K562 (cell line): ENCODE data around the gene SLC35G3.
"Not testable (repeated sequence)": the region's sequence is repeated elsewhere in the genome, so short reads cannot be mapped to it uniquely, and the experiment has no call there.

Source experiments
- EGR1 ChIP-seq: fragments of 450-650 bp; conservative IDR thresholded peaks from 2 replicates; pipeline ENCODE4 v1.6.1; 2017; ENCODE audit warnings: mild to moderate bottlenecking
- HDAC3 ChIP-seq: fragments of 450-650 bp; IDR thresholded peaks from 2 replicates; pipeline ENCODE4 v1.6.1; 2018; ENCODE audit warnings: borderline replicate concordance, mild to moderate bottlenecking, moderate library complexity; ENCODE audit not compliant: partially characterized antibody
- MAFG ChIP-seq: fragments of 450-650 bp; conservative IDR thresholded peaks from 2 replicates; pipeline ENCODE4 v1.6.1; 2016; ENCODE audit warnings: missing genetic modification characterization, missing compliant biosample characterization
- NFE2 ChIP-seq: IDR thresholded peaks from 2 replicates; pipeline ENCODE4 v1.6.1; 2014; ENCODE audit warnings: antibody characterized with exemption, low read depth
- POLR2A ChIP-seq: fragments of 450-650 bp; conservative IDR thresholded peaks from 2 replicates; pipeline ENCODE4 v1.6.1; 2016
- SPI1 ChIP-seq: IDR thresholded peaks from 2 replicates; pipeline ENCODE4 v1.6.1; 2011; ENCODE audit warnings: low read depth, low read length, control low read depth, borderline replicate concordance
- ZNF232 ChIP-seq: sonication (generic); formaldehyde crosslinking; IDR thresholded peaks from 2 replicates; pipeline ENCODE4 v1.8.0; 2022; ENCODE audit warnings: mild to moderate bottlenecking, missing genetic modification reagents
- TF ChIP-seq, protein P1 (sequence below): sonication (generic); formaldehyde crosslinking; IDR thresholded peaks from 2 replicates; pipeline ENCODE4 v1.8.1; 2023; ENCODE audit warnings: mild to moderate bottlenecking, missing genetic modification reagents
- TF ChIP-seq, protein P2 (sequence below), 3 experiments: IDR thresholded peaks in 2 of 3; conservative IDR thresholded peaks in 1 of 3; 2 replicates each; pipeline ENCODE4 v1.5.1; 2011 to 2012; ENCODE audit warnings: low read length in 3 of 3, mild to moderate bottlenecking in 3 of 3, control low read depth in 2 of 3, improper control_type of control experiment in 1 of 3, inconsistent platforms in 1 of 3, low read depth in 1 of 3, mixed read lengths in 1 of 3, moderate library complexity in 1 of 3; ENCODE audit not compliant: insufficient read depth in 2 of 3
- TF ChIP-seq, protein P3 (sequence below): fragments of 450-650 bp; formaldehyde crosslinking; conservative IDR thresholded peaks from 2 replicates; pipeline ENCODE4 v1.4.0; 2022; ENCODE audit warnings: mild to moderate bottlenecking, missing genetic modification characterization

DNA sequence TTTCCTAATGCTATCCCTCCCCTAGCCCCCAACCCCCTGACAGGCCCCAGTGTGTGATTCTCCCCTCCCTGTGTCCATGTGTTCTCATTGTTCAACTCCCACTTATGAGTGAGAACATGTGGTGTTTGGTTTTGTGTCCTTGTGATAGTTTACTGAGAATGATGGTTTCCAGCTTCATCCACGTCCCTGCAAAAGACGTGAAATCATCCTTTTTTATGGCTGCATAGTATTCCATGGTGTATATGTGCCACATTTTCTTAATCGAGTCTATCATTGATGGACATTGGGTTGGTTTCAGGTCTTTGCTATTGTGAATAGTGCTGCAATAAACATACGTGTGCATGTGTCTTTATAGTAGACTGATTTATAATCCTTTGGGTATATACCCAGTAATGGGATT lies 40.1 kb upstream of the SLC35G3 start:
- TF ChIP-seq POLR2A; HDAC3; SPI1; NFE2; EGR1; MAFG (tag); ZNF232: not testable (repeated sequence)
- TF ChIP-seq, protein P1, sequence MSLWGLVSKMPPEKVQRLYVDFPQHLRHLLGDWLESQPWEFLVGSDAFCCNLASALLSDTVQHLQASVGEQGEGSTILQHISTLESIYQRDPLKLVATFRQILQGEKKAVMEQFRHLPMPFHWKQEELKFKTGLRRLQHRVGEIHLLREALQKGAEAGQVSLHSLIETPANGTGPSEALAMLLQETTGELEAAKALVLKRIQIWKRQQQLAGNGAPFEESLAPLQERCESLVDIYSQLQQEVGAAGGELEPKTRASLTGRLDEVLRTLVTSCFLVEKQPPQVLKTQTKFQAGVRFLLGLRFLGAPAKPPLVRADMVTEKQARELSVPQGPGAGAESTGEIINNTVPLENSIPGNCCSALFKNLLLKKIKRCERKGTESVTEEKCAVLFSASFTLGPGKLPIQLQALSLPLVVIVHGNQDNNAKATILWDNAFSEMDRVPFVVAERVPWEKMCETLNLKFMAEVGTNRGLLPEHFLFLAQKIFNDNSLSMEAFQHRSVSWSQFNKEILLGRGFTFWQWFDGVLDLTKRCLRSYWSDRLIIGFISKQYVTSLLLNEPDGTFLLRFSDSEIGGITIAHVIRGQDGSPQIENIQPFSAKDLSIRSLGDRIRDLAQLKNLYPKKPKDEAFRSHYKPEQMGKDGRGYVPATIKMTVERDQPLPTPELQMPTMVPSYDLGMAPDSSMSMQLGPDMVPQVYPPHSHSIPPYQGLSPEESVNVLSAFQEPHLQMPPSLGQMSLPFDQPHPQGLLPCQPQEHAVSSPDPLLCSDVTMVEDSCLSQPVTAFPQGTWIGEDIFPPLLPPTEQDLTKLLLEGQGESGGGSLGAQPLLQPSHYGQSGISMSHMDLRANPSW (CRISPR knock-in tag), result not testable (repeated sequence)
- TF ChIP-seq, protein P2, sequence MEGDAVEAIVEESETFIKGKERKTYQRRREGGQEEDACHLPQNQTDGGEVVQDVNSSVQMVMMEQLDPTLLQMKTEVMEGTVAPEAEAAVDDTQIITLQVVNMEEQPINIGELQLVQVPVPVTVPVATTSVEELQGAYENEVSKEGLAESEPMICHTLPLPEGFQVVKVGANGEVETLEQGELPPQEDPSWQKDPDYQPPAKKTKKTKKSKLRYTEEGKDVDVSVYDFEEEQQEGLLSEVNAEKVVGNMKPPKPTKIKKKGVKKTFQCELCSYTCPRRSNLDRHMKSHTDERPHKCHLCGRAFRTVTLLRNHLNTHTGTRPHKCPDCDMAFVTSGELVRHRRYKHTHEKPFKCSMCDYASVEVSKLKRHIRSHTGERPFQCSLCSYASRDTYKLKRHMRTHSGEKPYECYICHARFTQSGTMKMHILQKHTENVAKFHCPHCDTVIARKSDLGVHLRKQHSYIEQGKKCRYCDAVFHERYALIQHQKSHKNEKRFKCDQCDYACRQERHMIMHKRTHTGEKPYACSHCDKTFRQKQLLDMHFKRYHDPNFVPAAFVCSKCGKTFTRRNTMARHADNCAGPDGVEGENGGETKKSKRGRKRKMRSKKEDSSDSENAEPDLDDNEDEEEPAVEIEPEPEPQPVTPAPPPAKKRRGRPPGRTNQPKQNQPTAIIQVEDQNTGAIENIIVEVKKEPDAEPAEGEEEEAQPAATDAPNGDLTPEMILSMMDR (IDR thresholded peaks at IDR 0.05 in 2 of 3, conservative IDR thresholded peaks at IDR 0.05 in 1 of 3; ENCODE audit: insufficient read depth in 2 of 3, low read depth in 1 of 3, low read length in 3 of 3), result not testable (repeated sequence)
- TF ChIP-seq, protein P3, sequence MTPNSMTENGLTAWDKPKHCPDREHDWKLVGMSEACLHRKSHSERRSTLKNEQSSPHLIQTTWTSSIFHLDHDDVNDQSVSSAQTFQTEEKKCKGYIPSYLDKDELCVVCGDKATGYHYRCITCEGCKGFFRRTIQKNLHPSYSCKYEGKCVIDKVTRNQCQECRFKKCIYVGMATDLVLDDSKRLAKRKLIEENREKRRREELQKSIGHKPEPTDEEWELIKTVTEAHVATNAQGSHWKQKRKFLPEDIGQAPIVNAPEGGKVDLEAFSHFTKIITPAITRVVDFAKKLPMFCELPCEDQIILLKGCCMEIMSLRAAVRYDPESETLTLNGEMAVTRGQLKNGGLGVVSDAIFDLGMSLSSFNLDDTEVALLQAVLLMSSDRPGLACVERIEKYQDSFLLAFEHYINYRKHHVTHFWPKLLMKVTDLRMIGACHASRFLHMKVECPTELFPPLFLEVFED, result not testable (repeated sequence)
